ENCODE data around the gene RPL6.

The RPL6 gene

GRCh38 chr12:112359290-112359689, 50.1 kb downstream of the RPL6 start:
- H3K4me1 Mint-ChIP-seq = no peaks in the 10 kb centered on the region

DNA sequence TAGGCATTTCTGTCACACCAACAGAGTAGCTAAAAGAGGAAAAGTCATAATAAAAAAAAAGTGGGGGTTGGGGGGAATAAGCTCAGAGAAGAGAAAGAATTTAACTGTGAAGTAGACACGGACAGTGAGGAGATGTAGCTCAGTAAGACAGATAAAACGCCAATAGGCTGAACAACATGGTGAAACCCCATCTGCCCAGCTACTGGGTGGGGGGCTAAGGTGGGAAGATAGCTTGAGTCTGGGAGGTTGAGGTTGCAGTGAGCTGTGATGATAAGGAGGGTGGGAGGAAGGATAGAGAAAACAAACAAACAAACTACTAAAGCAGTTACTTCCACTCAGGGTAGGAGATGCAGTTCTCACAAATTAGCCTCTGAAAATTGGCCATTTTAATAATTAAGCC, 52.2 kb downstream of the RPL6 start:
- no peaks in the 10 kb centered on the region for H3K27me3 Mint-ChIP-seq (ENCODE audit: low read depth)
- no peak overlapping the region for H3K4me3 Mint-ChIP-seq
- TF ChIP-seq, protein P1, sequence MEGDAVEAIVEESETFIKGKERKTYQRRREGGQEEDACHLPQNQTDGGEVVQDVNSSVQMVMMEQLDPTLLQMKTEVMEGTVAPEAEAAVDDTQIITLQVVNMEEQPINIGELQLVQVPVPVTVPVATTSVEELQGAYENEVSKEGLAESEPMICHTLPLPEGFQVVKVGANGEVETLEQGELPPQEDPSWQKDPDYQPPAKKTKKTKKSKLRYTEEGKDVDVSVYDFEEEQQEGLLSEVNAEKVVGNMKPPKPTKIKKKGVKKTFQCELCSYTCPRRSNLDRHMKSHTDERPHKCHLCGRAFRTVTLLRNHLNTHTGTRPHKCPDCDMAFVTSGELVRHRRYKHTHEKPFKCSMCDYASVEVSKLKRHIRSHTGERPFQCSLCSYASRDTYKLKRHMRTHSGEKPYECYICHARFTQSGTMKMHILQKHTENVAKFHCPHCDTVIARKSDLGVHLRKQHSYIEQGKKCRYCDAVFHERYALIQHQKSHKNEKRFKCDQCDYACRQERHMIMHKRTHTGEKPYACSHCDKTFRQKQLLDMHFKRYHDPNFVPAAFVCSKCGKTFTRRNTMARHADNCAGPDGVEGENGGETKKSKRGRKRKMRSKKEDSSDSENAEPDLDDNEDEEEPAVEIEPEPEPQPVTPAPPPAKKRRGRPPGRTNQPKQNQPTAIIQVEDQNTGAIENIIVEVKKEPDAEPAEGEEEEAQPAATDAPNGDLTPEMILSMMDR (IDR thresholded peaks at IDR 0.05; ENCODE audit: unreplicated experiment in 3 of 3) = no peak
- H3K4me1 Mint-ChIP-seq = no peaks in the 10 kb centered on the region
- no peaks in the 10 kb centered on the region for H3K9me3 Mint-ChIP-seq
- H3K36me3 Mint-ChIP-seq (ENCODE audit: low read depth) = no peaks in the 10 kb centered on the region
- H3K27ac Mint-ChIP-seq = no peak overlapping the region

More at GRCh38 chr12:112359290-112359689, 50.1 kb downstream of the RPL6 start:
- TF ChIP-seq, protein P1 (IDR thresholded peaks at IDR 0.05; ENCODE audit: unreplicated experiment in 3 of 3) = no peak
- H3K27ac Mint-ChIP-seq = no peak overlapping the region
- H3K9me3 Mint-ChIP-seq = no peaks in the 10 kb centered on the region
- H3K27me3 Mint-ChIP-seq (ENCODE audit: low read depth) = no peaks in the 10 kb centered on the region
- no peaks in the 10 kb centered on the region for H3K36me3 Mint-ChIP-seq (ENCODE audit: low read depth)
- H3K4me3 Mint-ChIP-seq = no peak overlapping the region

Data from nephron (organoid).